B cell (primary cell): ENCODE data around the gene GIGYF2. TPM values are rescaled to one million over a fixed set of nuclear protein-coding genes. Genes with fewer than 3 reads are reported as not detected.

Source experiments
- ATAC-seq: fragments of 200-7000 bp; cut with Tn5 transposase; one replicate; pipeline ENCODE4 v1.10.0; 2021; ENCODE audit warnings: low read depth, mild to moderate bottlenecking, moderate number of reproducible peaks, moderate library complexity
- CTCF ChIA-PET: fragments of 350-600 bp; sonication (Branson Sonifier 250); formaldehyde crosslinking; loops from one replicate; lab custom pipeline; 2021; ENCODE audit warnings: antibody characterized with exemption, inconsistent platforms; lab: Charles Lee
- POLR2A ChIA-PET: fragments of 350-600 bp; sonication (Branson Sonifier 250); formaldehyde crosslinking; loops from one replicate; lab custom pipeline; 2021; ENCODE audit warnings: antibody characterized with exemption; lab: Charles Lee
- DNase-seq: peaks from one replicate; pipeline ENCODE4 v3.0.0; 2013
- H2AFZ ChIP-seq: 2 replicates; pipeline ENCODE4 v1.6.1; 2012; ENCODE audit warnings: mild to moderate bottlenecking, low read depth, low read length; ENCODE audit not compliant: insufficient read depth, poor library complexity, severe bottlenecking
- H3K27ac ChIP-seq, 2 donors: 1 replicate in 1 of 2; 2 replicates in 1 of 2; pipeline ENCODE4 v1.5.1; 2012 to 2013; ENCODE audit warnings: low read length in 2 of 2, mild to moderate bottlenecking in 2 of 2, moderate library complexity in 1 of 2
- H3K27me3 ChIP-seq, 4 experiments: fragments of 200-600 bp in 1 of 4; sonication (generic) in 1 of 4; replicated peaks in 1 of 4; 1 replicate in 2 of 4; 2 replicates in 2 of 4; pipeline versions ENCODE4 v1.6.1 to v1.7.0; 2013 to 2016; ENCODE audit warnings: low read length in 3 of 4, mild to moderate bottlenecking in 2 of 4, mixed read lengths in 1 of 4, moderate library complexity in 1 of 4; ENCODE audit not compliant: insufficient read depth in 4 of 4, control insufficient read depth in 3 of 4; ENCODE audit errors: control extremely low read depth in 1 of 4
- H3K36me3 ChIP-seq, 2 experiments: replicated peaks in 1 of 2; 1 replicate in 1 of 2; 2 replicates in 1 of 2; pipeline versions ENCODE4 v1.6.1 to v1.7.1; 2013; ENCODE audit warnings: low read length in 1 of 2; ENCODE audit not compliant: insufficient read depth in 2 of 2, control insufficient read depth in 1 of 2; ENCODE audit errors: control extremely low read depth in 1 of 2, extremely low read depth in 1 of 2
- H3K4me1 ChIP-seq, 2 donors: fragments of 200-600 bp in 1 of 2; sonication (generic) in 1 of 2; 1 replicate in 1 of 2; 2 replicates in 1 of 2; pipeline versions ENCODE4 v1.5.1 to v1.6.1; 2013 to 2017; ENCODE audit warnings: low read length in 2 of 2; ENCODE audit not compliant: control insufficient read depth in 2 of 2, insufficient read depth in 2 of 2
- H3K4me2 ChIP-seq: replicated peaks from 2 replicates; pipeline ENCODE3; 2012; ENCODE audit warnings: mild to moderate bottlenecking, low read depth, low read length; ENCODE audit not compliant: poor library complexity, severe bottlenecking
- H3K4me3 ChIP-seq, 5 experiments: fragments of 200-600 bp in 1 of 5; sonication (generic) in 1 of 5; 1 replicate in 3 of 5; 2 replicates in 2 of 5; pipeline versions ENCODE4 v1.5.1 to v1.7.0; 2011 to 2016; ENCODE audit warnings: low read length in 4 of 5, mild to moderate bottlenecking in 4 of 5, low read depth in 2 of 5, control low read depth in 1 of 5, moderate library complexity in 1 of 5; ENCODE audit not compliant: insufficient read depth in 1 of 5; ENCODE audit errors: control extremely low read depth in 1 of 5, extremely low read depth in 1 of 5
- H3K79me2 ChIP-seq: fragments of 200-600 bp; sonication (generic); one replicate; pipeline ENCODE4 v1.6.0; 2016; ENCODE audit warnings: low read length; ENCODE audit not compliant: control insufficient read depth, insufficient read depth
- H3K9ac ChIP-seq: fragments of 200-600 bp; sonication (generic); 2 replicates; pipeline ENCODE4 v1.6.1; 2017; ENCODE audit warnings: mild to moderate bottlenecking, low read length, moderate library complexity
- H3K9me3 ChIP-seq, 3 donors: one replicate each; pipeline versions ENCODE4 v1.6.1 to v1.7.1; 2013; ENCODE audit warnings: low read length in 2 of 3; ENCODE audit not compliant: control insufficient read depth in 2 of 3, insufficient read depth in 1 of 3; ENCODE audit errors: control extremely low read depth in 1 of 3
- H4K20me1 ChIP-seq: 2 replicates; pipeline ENCODE4 v1.6.0; 2012; ENCODE audit warnings: mild to moderate bottlenecking, low read length; ENCODE audit not compliant: insufficient read depth, control insufficient read depth, poor library complexity, severe bottlenecking
- H3K27ac Mint-ChIP-seq: one replicate; pipeline ENCODE4 v1.8.0; 2021; ENCODE audit warnings: mixed read lengths
- H3K27me3 Mint-ChIP-seq: one replicate; pipeline ENCODE4 v1.8.0; 2021; ENCODE audit warnings: mixed read lengths
- H3K4me1 Mint-ChIP-seq: one replicate; pipeline ENCODE4 v1.8.0; 2021; ENCODE audit warnings: mixed read lengths
- H3K4me3 Mint-ChIP-seq: one replicate; pipeline ENCODE4 v1.8.0; 2021; ENCODE audit warnings: mixed read lengths
- H3K9me3 Mint-ChIP-seq: one replicate; pipeline ENCODE4 v1.8.0; 2022; ENCODE audit warnings: mixed read lengths; ENCODE audit not compliant: insufficient read depth
- CTCF ChIP-seq: fragments of 200-600 bp; IDR thresholded peaks from one replicate; pipeline ENCODE4 v1.8.0; 2022; ENCODE audit warnings: antibody characterized with exemption, mild to moderate bottlenecking
- EZH2 ChIP-seq: IDR thresholded peaks from 2 replicates; pipeline ENCODE4 v1.6.1; 2012; ENCODE audit warnings: borderline replicate concordance, low read depth, mild to moderate bottlenecking, moderate library complexity, low read length; ENCODE audit not compliant: insufficient read depth, poor library complexity, severe bottlenecking
- WGBS: methylation state at CpG from one replicate; pipeline ENCODE4 v1.1.5; 2013; ENCODE audit warnings: missing lambda C conversion rate; ENCODE audit not compliant: insufficient coverage; 5-methylcytosine and 5-hydroxymethylcytosine counted together
- intact Hi-C: fragments of 100-400 bp; cut with micrococcal nuclease; formaldehyde crosslinking; loops from one replicate; pipeline ENCODE4 v1.10.0; 2022
- polyA plus RNA-seq: library from polyadenylated mRNA; depleted of rRNA; stranded (reverse); fragments of >200 nt; gene quantifications from 2 replicates; pipeline ENCODE4 v1.2.3, GENCODE V29; 2012
- total RNA-seq, 2 donors: library from RNA; stranded (reverse); fragments of 120-200 nt in 1 of 2; gene quantifications; 1 replicate in 1 of 2; 2 replicates in 1 of 2; pipeline versions ENCODE4 v1.2.3 to v1.2.4, GENCODE V29; 2013 to 2022

GIGYF2 gene
- total and polyA plus RNA-seq, 2 donors (not counting 1 experiment from before 2014, with no cell fraction given), result 7.2 to 108 TPM

- no peaks in the 10 kb centered on the region for H3K4me1 Mint-ChIP-seq
- no peaks in the 10 kb centered on the region for H3K79me2 ChIP-seq
- ChIA-PET POLR2A (no interaction called here), CTCF (no interaction called here)
- H3K27ac Mint-ChIP-seq, result no peak overlapping the region
- no peak for DNase-seq
- no peaks in the 10 kb centered on the region for H3K9me3 ChIP-seq
- H4K20me1 ChIP-seq, result no peaks in the 10 kb centered on the region
- intact Hi-C loops, result no loop called here
- no peak overlapping the region for H3K27ac ChIP-seq
- H3K4me3 Mint-ChIP-seq, result no peak overlapping the region
- ATAC-seq, result no peak
- H3K9ac ChIP-seq, result no peak overlapping the region
- no peaks in the 10 kb centered on the region for H3K36me3 ChIP-seq
- no peaks in the 10 kb centered on the region for H3K9me3 Mint-ChIP-seq
- 97% methylated on average over 5 of the region's 9 CpGs for WGBS
- peaks cover 0 to 10% (median 0%) of the 10 kb centered on the region in 4 experiments for H3K27me3 ChIP-seq
- H3K27me3 Mint-ChIP-seq, result peaks cover 27% of the 10 kb centered on the region
- H3K4me2 ChIP-seq, result no peak overlapping the region
- no peaks in the 10 kb centered on the region for H3K4me1 ChIP-seq
- no peak overlapping the region for H2AFZ ChIP-seq
- H3K4me3 ChIP-seq, result no peak overlapping the region
- no peak for TF ChIP-seq EZH2
- no peak for TF ChIP-seq CTCF
These were observed 197.1 kb downstream of the GIGYF2 start for GRCh38 chr2:232894251-232894650.

- Histone ChIP-seq H3K27me3 (peaks cover 0 to 10% (median 0%) of the 10 kb centered on the region in 4 experiments), H3K9me3 (no peaks in the 10 kb centered on the region), H2AFZ (no peak overlapping the region), H3K9ac (no peak overlapping the region), H3K4me3 (no peak overlapping the region), H3K36me3 (no peaks in the 10 kb centered on the region), H4K20me1 (no peaks in the 10 kb centered on the region), H3K79me2 (no peaks in the 10 kb centered on the region), H3K4me2 (no peak overlapping the region), H3K4me1 (no peaks in the 10 kb centered on the region), H3K27ac (no peak overlapping the region)
- Mint-ChIP-seq H3K9me3 (no peaks in the 10 kb centered on the region), H3K27ac (no peak overlapping the region), H3K4me1 (no peaks in the 10 kb centered on the region), H3K4me3 (no peak overlapping the region), H3K27me3 (peaks cover 27% of the 10 kb centered on the region)
- ChIA-PET CTCF (no interaction called here), POLR2A (no interaction called here)
- TF ChIP-seq EZH2 (no peak), CTCF (no peak)
- ATAC-seq, result no peak
- WGBS, result 87% methylated on average over 19 of the region's 19 CpGs
- no peak for DNase-seq
- intact Hi-C loops, result no loop called here
These were observed 197.6 kb downstream of the GIGYF2 start for GRCh38 chr2:232894746-232895145.
